T-helper 17 cell (primary cell): ENCODE measurements around the gene PFDN6. TPM values are rescaled to one million over a fixed set of nuclear protein-coding genes. Genes with fewer than 3 reads are reported as not detected.

Experiments used
- ATAC-seq: fragments of 150-1000 bp; cut with Tn5 transposase; 2 replicates; pipeline ENCODE4 v1.10.0; 2021; ENCODE audit warnings: mild to moderate bottlenecking, moderate library complexity
- DNase-seq, 3 donors: peaks; one replicate each; pipeline versions ENCODE4 v3.0.0 to v3.0.0-alpha.2; 2020 to 2021
- H3K9me3 ChIP-seq: one replicate; pipeline ENCODE4 v1.7.0; 2013; ENCODE audit warnings: low read length, mild to moderate bottlenecking; ENCODE audit not compliant: control insufficient read depth, poor library complexity, severe bottlenecking
- H3K27ac Mint-ChIP-seq: one replicate; pipeline ENCODE4 v1.8.0; 2022; ENCODE audit warnings: mild to moderate bottlenecking, moderate library complexity, mixed read lengths
- H3K27me3 Mint-ChIP-seq: one replicate; pipeline ENCODE4 v1.8.0; 2022; ENCODE audit warnings: mixed read lengths
- H3K36me3 Mint-ChIP-seq: one replicate; pipeline ENCODE4 v1.8.0; 2022; ENCODE audit warnings: low read depth, mixed read lengths
- H3K4me1 Mint-ChIP-seq: one replicate; pipeline ENCODE4 v1.8.0; 2022; ENCODE audit warnings: mild to moderate bottlenecking, mixed read lengths
- H3K4me3 Mint-ChIP-seq: one replicate; pipeline ENCODE4 v1.8.0; 2022; ENCODE audit warnings: mild to moderate bottlenecking, moderate library complexity, mixed read lengths
- total RNA-seq, 4 donors: library from RNA in 2 of 4; stranded (reverse) in 2 of 4; gene quantifications; one replicate each; pipeline ENCODE4 v1.2.3 and lab custom pipeline; 2022 to 2026

The PFDN6 gene
- total RNA-seq, 2 donors from 2014 or later, result 16.5 to 25.7 TPM

- DNase-seq, result no peak
- no peaks in the 10 kb centered on the region for H3K9me3 ChIP-seq
- H3K27me3 Mint-ChIP-seq, result no peaks in the 10 kb centered on the region
- ATAC-seq, result no peak
- H3K4me1 Mint-ChIP-seq, result peaks cover 30% of the 10 kb centered on the region
- H3K27ac Mint-ChIP-seq, result no peak overlapping the region
- H3K36me3 Mint-ChIP-seq, result peaks cover 7% of the 10 kb centered on the region
- no peak overlapping the region for H3K4me3 Mint-ChIP-seq
Observed at GRCh38 chr6:33294086-33294823, 4.9 kb downstream of the PFDN6 start.

GRCh38 chr6:33295621-33296369 is 6.4 kb downstream of the PFDN6 start:
- no peaks in the 10 kb centered on the region for H3K9me3 ChIP-seq
- DNase-seq, result no peak
- Mint-ChIP-seq H3K27ac (no peak overlapping the region), H3K36me3 (peaks cover 14% of the 10 kb centered on the region), H3K27me3 (no peaks in the 10 kb centered on the region), H3K4me3 (peak overlapping the region; percentile 41), H3K4me1 (peaks cover 31% of the 10 kb centered on the region)
- no peak for ATAC-seq

DNA sequence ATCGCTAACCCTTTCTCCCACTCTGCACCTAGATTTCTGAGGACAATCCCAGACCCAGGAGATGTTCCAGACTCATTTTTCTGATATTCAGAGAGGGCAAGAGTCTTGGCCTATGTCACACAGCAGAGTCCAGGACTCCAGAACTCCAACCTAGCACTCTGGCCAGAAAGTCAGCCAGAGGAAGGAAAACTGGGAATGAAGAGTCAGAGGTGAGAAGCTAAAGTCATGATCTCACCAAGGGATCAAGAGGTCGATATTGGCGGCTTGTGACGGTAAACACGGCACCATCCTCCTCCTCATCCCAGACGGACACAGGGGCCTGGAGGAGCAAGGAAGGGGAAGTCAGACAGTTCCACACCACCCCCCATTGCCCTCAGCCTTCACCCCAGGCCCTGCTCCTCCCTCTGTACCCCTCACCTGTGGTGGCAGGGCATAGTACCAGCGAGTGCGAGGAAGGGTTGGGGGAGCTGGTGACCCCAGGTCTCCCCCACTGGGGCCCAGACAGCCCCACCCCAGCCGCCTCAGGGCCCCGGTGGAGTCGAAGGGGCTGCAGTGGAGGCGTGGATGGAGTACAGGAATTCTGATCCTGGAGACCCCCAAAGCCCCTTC is 7.5 kb downstream of the PFDN6 start:
- DNase-seq, result no peak
- H3K4me1 Mint-ChIP-seq, result peaks cover 33% of the 10 kb centered on the region
- H3K4me3 Mint-ChIP-seq, result peak overlapping the region; percentile 98
- peaks cover 14% of the 10 kb centered on the region for H3K36me3 Mint-ChIP-seq
- ATAC-seq, result no peak
- H3K27me3 Mint-ChIP-seq, result no peaks in the 10 kb centered on the region
- H3K9me3 ChIP-seq, result no peaks in the 10 kb centered on the region
- peak overlapping the region; percentile 98 for H3K27ac Mint-ChIP-seq

GRCh38 chr6:33297406-33297955 is 8.1 kb downstream of the PFDN6 start:
- ATAC-seq (no peak), DNase-seq (no peak)
- no peaks in the 10 kb centered on the region for H3K27me3 Mint-ChIP-seq
- H3K9me3 ChIP-seq, result no peaks in the 10 kb centered on the region
- peaks cover 14% of the 10 kb centered on the region for H3K36me3 Mint-ChIP-seq
- peak overlapping the region; percentile 98 for H3K27ac Mint-ChIP-seq
- H3K4me1 Mint-ChIP-seq, result peaks cover 33% of the 10 kb centered on the region
- peak overlapping the region; percentile 98 for H3K4me3 Mint-ChIP-seq

GRCh38 chr6:33297956-33298772 is 8.8 kb downstream of the PFDN6 start:
- Mint-ChIP-seq H3K36me3 (peaks cover 14% of the 10 kb centered on the region), H3K27me3 (no peaks in the 10 kb centered on the region), H3K27ac (peak overlapping the region; percentile 98), H3K4me1 (peaks cover 33% of the 10 kb centered on the region), H3K4me3 (peak overlapping the region; percentile 98)
- ATAC-seq (peak; percentile 45), DNase-seq (peak in 2 of 3 donors; percentile 51 to 55)
- H3K9me3 ChIP-seq, result no peaks in the 10 kb centered on the region

- H3K4me1 Mint-ChIP-seq, result peaks cover 36% of the 10 kb centered on the region
- peak; percentile 40 to 53 (median 49) for DNase-seq
- ATAC-seq, result peak; percentile 32
- no peaks in the 10 kb centered on the region for H3K9me3 ChIP-seq
- peak within 1 kb of the TSS; percentile 98 for H3K27ac Mint-ChIP-seq
- peaks cover 16% of the 10 kb centered on the region for H3K36me3 Mint-ChIP-seq
- peak within 1 kb of the TSS; percentile 98 for H3K4me3 Mint-ChIP-seq
- H3K27me3 Mint-ChIP-seq, result no peaks in the 10 kb centered on the region
Observed at GRCh38 chr6:33298773-33299236, 9.4 kb downstream of the PFDN6 start, which contains the start of gene RGL2. TSS of gene RGL2 (minus strand) at chr6:33298942. CDS start at chr6:33298610, 332 bp downstream.

DNA sequence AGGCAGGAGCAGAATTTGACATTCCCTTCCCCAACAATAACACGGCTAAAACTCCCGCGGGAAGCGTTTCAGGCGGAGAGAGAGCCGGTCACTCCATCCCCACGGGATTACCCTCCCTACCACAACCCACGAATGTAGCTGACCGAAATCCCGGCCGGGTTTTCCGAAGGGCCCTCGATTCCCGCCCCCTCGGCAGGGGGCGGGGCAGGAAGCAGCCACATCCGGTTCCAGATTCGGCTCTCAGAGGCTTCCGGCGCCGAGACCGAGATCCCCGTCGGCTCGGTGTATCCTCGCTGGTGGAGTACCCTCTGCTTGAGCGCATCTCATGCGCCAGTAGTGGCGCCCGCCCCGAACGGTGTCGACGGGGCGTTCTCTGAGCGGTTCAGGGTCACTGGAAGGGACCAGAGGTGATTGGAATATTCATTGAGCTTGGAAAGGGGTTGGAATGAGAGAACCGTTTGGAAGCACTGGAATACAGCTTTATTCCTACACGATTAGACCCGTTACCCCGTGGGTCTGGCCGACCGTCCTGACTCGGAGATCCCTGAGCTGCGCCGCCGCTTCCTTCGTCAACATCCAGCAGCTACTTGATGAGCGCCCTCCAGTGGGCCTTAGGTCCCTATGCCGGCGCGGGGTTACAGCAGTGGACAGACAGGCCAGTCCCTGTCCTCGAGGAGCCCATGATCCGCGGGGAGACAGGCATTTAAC is 10.0 kb downstream of the PFDN6 start:
- H3K27ac Mint-ChIP-seq, result peak overlapping the region; percentile 98
- H3K27me3 Mint-ChIP-seq, result no peaks in the 10 kb centered on the region
- peaks cover 38% of the 10 kb centered on the region for H3K4me1 Mint-ChIP-seq
- ATAC-seq (peak; percentile 83), DNase-seq (peak; percentile 89 to 94 (median 90))
- H3K4me3 Mint-ChIP-seq, result peak overlapping the region; percentile 98
- no peaks in the 10 kb centered on the region for H3K9me3 ChIP-seq
- peaks cover 18% of the 10 kb centered on the region for H3K36me3 Mint-ChIP-seq

GRCh38 chr6:33301877-33302276 is 12.5 kb downstream of the PFDN6 start:
- no peak for ATAC-seq
- no peaks in the 10 kb centered on the region for H3K9me3 ChIP-seq
- peak overlapping the region; percentile 98 for H3K27ac Mint-ChIP-seq
- no peak overlapping the region for H3K4me3 Mint-ChIP-seq
- peaks cover 42% of the 10 kb centered on the region for H3K4me1 Mint-ChIP-seq
- DNase-seq, result no peak
- no peaks in the 10 kb centered on the region for H3K27me3 Mint-ChIP-seq
- peaks cover 16% of the 10 kb centered on the region for H3K36me3 Mint-ChIP-seq

DNA sequence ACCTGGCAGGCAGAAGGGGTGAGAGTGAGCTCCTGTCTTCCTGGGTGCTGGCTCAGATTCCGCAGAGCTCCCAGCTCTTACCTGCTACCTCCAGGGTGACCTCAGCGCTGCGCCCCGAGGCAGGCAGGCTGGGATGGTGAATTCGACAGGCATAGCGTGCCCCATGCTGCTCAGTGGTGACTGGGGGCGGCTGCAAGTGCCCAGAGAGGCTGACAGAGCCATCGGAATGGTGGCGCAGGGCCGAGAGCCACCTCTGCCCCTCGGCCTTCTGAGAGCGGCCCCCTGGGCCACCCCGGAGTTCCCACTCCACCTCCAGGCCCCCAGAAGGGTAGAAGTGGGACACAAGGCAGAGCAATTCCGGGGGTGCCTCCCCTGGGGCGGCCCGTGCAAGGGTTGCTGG is 14.8 kb downstream of the PFDN6 start:
- DNase-seq (no peak), ATAC-seq (no peak)
- Mint-ChIP-seq H3K4me3 (peak overlapping the region; percentile 49), H3K36me3 (peaks cover 16% of the 10 kb centered on the region), H3K4me1 (peaks cover 36% of the 10 kb centered on the region), H3K27me3 (no peaks in the 10 kb centered on the region), H3K27ac (peak overlapping the region; percentile 89)
- no peaks in the 10 kb centered on the region for H3K9me3 ChIP-seq

DNA sequence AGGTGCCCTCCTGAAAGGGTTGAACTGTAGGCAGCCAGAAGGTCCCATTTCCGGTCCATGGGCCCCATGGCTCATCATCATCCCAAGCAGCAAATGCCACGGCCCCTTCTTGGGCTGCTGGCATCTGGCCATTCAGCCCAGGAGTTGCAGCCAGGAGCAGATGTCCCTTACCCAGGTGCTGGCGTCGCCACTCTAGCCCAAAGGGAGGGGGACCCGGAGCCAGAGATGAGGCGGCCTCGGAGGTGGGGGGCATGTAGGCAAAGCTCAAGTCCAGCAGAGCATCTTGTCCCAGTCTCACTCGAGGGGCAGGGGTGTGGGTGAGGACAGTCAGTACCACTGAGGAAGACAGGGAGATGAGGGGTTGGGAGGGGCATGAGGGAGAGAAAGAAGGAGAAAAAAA is 15.7 kb downstream of the PFDN6 start:
- ATAC-seq, result no peak
- Mint-ChIP-seq H3K4me3 (peak overlapping the region; percentile 49), H3K4me1 (peaks cover 28% of the 10 kb centered on the region), H3K36me3 (peaks cover 9% of the 10 kb centered on the region), H3K27me3 (no peaks in the 10 kb centered on the region), H3K27ac (peak overlapping the region; percentile 89)
- no peaks in the 10 kb centered on the region for H3K9me3 ChIP-seq
- DNase-seq, result no peak

DNA sequence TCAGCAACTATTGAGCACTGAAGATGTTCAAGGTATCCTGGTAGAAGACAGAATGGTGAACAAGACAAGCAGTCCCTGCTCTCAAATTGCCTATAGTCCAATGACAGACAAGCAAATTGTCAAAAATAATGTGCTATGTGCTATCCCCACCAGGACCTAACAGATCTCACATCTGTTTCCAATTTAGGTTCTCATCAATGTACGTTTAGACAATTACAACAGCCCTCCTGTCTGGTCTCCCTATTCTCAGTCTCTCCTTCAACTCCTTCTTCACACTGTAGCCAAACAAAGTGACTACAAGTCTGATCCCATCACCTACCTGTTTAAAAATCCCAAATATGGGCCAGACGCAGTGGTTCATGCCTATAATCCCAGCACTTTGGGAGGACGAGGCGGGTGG is 17.0 kb downstream of the PFDN6 start:
- DNase-seq, result no peak
- H3K27me3 Mint-ChIP-seq, result no peaks in the 10 kb centered on the region
- no peak for ATAC-seq
- no peaks in the 10 kb centered on the region for H3K9me3 ChIP-seq
- H3K4me1 Mint-ChIP-seq, result peaks cover 24% of the 10 kb centered on the region
- peak overlapping the region; percentile 52 for H3K4me3 Mint-ChIP-seq
- peaks cover 9% of the 10 kb centered on the region for H3K36me3 Mint-ChIP-seq
- peak overlapping the region; percentile 75 for H3K27ac Mint-ChIP-seq
